ENCODE measurements around the gene PAK6. TPM values are rescaled to one million over a fixed set of nuclear protein-coding genes. Genes with fewer than 3 reads are reported as not detected.

PAK6 gene
- total and polyA plus RNA-seq, 9 of the 15 experiments (the other 6 are each of a cell fraction or from before 2014, with no cell fraction given): 0.03 to 0.74 (median 0.16) TPM; not detected in 2

DNA sequence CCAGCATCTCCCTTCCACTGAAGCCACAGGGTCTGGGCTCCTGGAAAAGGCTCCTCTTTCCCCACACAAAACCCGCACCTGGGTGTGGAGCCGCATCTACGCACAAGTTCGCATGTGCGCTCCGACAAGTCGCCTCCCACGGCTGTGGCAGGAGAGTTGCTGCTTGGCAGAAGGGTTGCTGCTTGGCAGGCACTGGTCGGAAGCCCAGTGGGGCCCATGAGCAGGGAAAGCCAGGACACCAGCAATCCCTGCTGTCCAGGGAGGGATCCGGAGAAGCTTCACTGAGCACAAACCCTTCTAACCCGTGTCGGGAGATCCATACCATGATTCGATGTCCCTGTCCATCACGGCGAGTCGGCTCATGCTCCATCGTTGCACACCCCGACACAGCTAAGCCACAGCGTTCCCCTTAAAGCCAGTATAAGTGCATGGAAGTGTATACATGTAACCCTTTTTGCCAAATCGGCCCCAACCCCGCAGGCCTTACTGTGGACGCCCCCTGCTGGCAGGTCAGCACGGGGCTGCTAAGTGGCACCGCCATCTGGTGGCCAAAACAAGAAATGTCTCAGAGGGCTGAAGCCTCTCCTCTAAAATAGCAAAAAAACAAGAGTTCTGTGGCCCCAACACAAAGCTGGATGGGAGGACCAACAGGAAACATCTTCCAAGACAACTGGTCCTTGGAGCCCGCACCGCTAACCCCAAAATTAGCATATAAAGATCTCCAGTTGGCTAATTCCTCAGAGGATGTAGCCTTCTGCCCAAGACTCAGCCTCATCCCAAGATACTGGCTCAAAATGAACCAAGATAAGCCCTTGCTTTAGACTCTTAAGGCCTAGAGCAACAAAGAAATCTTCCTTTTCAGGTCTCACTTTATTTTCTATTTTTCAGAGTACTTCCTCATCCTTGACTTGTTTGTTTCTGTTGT lies 35.7 kb downstream of the PAK6 start (continued):
- no peak for TF ChIP-seq SPI1 (IDR thresholded peaks at IDR 0.05; ENCODE audit: borderline replicate concordance, low read depth, low read length)
- TF ChIP-seq, protein P1, sequence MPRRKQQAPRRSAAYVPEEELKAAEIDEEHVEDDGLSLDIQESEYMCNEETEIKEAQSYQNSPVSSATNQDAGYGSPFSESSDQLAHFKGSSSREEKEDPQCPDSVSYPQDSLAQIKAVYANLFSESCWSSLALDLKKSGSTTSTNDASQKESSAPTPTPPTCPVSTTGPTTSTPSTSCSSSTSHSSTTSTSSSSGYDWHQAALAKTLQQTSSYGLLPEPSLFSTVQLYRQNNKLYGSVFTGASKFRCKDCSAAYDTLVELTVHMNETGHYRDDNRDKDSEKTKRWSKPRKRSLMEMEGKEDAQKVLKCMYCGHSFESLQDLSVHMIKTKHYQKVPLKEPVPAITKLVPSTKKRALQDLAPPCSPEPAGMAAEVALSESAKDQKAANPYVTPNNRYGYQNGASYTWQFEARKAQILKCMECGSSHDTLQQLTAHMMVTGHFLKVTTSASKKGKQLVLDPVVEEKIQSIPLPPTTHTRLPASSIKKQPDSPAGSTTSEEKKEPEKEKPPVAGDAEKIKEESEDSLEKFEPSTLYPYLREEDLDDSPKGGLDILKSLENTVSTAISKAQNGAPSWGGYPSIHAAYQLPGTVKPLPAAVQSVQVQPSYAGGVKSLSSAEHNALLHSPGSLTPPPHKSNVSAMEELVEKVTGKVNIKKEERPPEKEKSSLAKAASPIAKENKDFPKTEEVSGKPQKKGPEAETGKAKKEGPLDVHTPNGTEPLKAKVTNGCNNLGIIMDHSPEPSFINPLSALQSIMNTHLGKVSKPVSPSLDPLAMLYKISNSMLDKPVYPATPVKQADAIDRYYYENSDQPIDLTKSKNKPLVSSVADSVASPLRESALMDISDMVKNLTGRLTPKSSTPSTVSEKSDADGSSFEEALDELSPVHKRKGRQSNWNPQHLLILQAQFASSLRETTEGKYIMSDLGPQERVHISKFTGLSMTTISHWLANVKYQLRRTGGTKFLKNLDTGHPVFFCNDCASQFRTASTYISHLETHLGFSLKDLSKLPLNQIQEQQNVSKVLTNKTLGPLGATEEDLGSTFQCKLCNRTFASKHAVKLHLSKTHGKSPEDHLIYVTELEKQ (CRISPR knock-in tag; IDR thresholded peaks at IDR 0.05): no peak
- TF ChIP-seq, protein P2, sequence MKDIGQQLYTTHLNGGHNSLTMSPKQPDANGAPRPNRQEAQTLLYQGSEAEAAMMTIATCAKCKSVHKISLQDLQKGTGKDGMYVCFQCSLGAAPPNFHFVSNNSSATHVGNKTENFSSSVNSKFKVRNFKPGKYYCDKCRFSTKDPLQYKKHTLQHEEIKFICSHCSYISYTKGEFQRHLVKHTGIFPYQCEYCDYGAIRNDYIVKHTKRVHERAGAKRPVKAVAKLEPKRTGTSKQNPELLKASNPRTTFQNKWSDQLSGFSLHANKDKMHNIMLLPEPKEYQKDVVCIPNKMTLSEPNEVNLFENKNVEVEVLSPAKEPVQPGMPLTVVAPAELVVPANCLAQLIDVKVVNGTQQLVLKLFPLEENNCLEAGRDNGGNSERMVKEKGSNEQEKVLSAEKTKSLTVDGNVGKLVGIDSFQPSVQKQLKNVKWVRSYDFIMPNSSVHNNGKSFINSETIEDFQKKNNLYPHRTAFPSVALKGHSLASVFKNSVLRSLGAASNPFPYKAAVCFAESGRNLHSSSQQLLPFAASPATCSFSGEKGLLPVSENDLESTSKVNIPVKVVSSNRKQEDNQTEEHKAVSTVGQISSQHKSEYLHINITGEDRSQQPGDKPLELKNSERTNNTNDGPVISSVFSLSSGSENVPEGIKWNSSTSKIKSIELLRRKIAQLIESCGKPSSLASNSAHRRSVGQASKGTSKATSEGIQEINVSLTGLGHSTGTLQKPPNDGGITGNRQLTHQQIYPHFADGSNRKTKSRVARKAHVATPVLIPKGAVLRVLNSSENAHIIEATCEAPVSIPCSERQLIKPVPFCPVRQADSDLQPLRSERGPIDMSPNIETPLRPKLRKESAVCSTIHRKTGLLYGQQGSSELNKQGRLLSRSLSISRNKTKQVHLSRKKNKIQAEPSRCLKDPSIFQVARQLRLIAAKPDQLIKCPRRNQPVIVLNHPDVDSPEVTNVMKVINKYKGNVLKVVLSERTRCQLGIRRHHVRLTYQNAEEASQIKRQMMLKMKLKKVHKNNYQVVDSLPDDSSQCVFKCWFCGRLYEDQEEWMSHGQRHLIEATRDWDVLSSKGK (CRISPR knock-in tag; IDR thresholded peaks at IDR 0.05): no peak
- TF ChIP-seq HSF4 (CRISPR knock-in tag; IDR thresholded peaks at IDR 0.05; ENCODE audit: borderline replicate concordance): no peak
- no peak for TF ChIP-seq ZNF79 (CRISPR knock-in tag; IDR thresholded peaks at IDR 0.05; ENCODE audit: low read depth)
- TF ChIP-seq, protein P3, sequence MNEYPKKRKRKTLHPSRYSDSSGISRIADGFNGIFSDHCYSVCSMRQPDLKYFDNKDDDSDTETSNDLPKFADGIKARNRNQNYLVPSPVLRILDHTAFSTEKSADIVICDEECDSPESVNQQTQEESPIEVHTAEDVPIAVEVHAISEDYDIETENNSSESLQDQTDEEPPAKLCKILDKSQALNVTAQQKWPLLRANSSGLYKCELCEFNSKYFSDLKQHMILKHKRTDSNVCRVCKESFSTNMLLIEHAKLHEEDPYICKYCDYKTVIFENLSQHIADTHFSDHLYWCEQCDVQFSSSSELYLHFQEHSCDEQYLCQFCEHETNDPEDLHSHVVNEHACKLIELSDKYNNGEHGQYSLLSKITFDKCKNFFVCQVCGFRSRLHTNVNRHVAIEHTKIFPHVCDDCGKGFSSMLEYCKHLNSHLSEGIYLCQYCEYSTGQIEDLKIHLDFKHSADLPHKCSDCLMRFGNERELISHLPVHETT (CRISPR knock-in tag; conservative IDR thresholded peaks at IDR 0.05 in 1 of 2, IDR thresholded peaks at IDR 0.05 in 1 of 2): no peak
- TF ChIP-seq EWSR1 (IDR thresholded peaks at IDR 0.05; ENCODE audit: borderline replicate concordance, low read depth, partially characterized antibody): no peak
- TF ChIP-seq ILK (tag; IDR thresholded peaks at IDR 0.05; ENCODE audit: borderline replicate concordance, low read depth): no peak
- TF ChIP-seq, protein P4, sequence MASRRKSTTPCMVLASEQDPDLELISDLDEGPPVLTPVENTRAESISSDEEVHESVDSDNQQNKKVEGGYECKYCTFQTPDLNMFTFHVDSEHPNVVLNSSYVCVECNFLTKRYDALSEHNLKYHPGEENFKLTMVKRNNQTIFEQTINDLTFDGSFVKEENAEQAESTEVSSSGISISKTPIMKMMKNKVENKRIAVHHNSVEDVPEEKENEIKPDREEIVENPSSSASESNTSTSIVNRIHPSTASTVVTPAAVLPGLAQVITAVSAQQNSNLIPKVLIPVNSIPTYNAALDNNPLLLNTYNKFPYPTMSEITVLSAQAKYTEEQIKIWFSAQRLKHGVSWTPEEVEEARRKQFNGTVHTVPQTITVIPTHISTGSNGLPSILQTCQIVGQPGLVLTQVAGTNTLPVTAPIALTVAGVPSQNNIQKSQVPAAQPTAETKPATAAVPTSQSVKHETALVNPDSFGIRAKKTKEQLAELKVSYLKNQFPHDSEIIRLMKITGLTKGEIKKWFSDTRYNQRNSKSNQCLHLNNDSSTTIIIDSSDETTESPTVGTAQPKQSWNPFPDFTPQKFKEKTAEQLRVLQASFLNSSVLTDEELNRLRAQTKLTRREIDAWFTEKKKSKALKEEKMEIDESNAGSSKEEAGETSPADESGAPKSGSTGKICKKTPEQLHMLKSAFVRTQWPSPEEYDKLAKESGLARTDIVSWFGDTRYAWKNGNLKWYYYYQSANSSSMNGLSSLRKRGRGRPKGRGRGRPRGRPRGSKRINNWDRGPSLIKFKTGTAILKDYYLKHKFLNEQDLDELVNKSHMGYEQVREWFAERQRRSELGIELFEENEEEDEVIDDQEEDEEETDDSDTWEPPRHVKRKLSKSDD (conservative IDR thresholded peaks at IDR 0.05; ENCODE audit: low read length): no peak
- no peak for TF ChIP-seq SLC30A9 (CRISPR knock-in tag; IDR thresholded peaks at IDR 0.05)
- no peak for TF ChIP-seq ZSCAN32 (CRISPR knock-in tag; IDR thresholded peaks at IDR 0.05)
- TF ChIP-seq NR4A1 (CRISPR knock-in tag; IDR thresholded peaks at IDR 0.05): no peak
- 0 out of 2 replicates have a peak, but pooled peaks have one; percentile 24 for TF ChIP-seq NR4A1 (tag; IDR thresholded peaks at IDR 0.05)

Measured in K562 (cell line).